ENCODE measurements around the gene NOG.

- no peak for TF ChIP-seq POLR2AphosphoS5 (IDR thresholded peaks at IDR 0.05; ENCODE audit: low read length)
- no peak for TF ChIP-seq CTCF (IDR thresholded peaks at IDR 0.05 in 2 of 3, conservative IDR thresholded peaks at IDR 0.05 in 1 of 3; ENCODE audit: control insufficient read depth in 2 of 3, extremely low read depth in 1 of 3, insufficient read depth in 1 of 3, low read depth in 3 of 3, low read length in 3 of 3)
- no peak for TF ChIP-seq ELK1 (IDR thresholded peaks at IDR 0.05; ENCODE audit: low read depth, low read length)
- TF ChIP-seq SIN3A (IDR thresholded peaks at IDR 0.05; ENCODE audit: low read depth, low read length): no peak
- TF ChIP-seq CREB1 (IDR thresholded peaks at IDR 0.05; ENCODE audit: low read depth): no peak
- TF ChIP-seq EZH2 (IDR thresholded peaks at IDR 0.05; ENCODE audit: borderline replicate concordance, control insufficient read depth, low read depth, low read length): no peak
- TF ChIP-seq EP300 (IDR thresholded peaks at IDR 0.05; ENCODE audit: borderline replicate concordance in 1 of 2, control insufficient read depth in 1 of 2, low read depth in 2 of 2, low read length in 2 of 2): no peak
- no peak for TF ChIP-seq USF1 (IDR thresholded peaks at IDR 0.05; ENCODE audit: borderline replicate concordance, extremely low read length, insufficient read depth, low read depth, low read length)
- no peak for TF ChIP-seq CBX5 (IDR thresholded peaks at IDR 0.05; ENCODE audit: low read depth)
- TF ChIP-seq RBBP5 (conservative IDR thresholded peaks at IDR 0.05): no peak
- TF ChIP-seq TAF1 (IDR thresholded peaks at IDR 0.05; ENCODE audit: borderline replicate concordance, low read depth, low read length): no peak
- no peak for TF ChIP-seq ZNF274 (IDR thresholded peaks at IDR 0.05; ENCODE audit: insufficient read depth, insufficient read length)
- TF ChIP-seq USF2 (IDR thresholded peaks at IDR 0.05; ENCODE audit: borderline replicate concordance, low read depth, low read length): no peak
These were observed 15.7 kb upstream of the NOG start for GRCh38 chr17:56577843-56578204.
